Measurements from ENCODE around the gene IGF2BP2.

- TF ChIP-seq CTCF (IDR thresholded peaks at IDR 0.05; ENCODE audit: poor library complexity) (no peak), EZH2 (IDR thresholded peaks at IDR 0.05; ENCODE audit: borderline replicate concordance) (no peak)
Measured at GRCh38 chr3:185595526-185595925, 229.3 kb downstream of the IGF2BP2 start.

Measured in hepatocyte (in vitro differentiated cells).